Gastrocnemius medialis (tissue), 4 donors: Measurements from ENCODE around the gene TCF4.

Source experiments
- CTCF ChIP-seq, 5 experiments: fragments of 450-650 bp in 3 of 5; fragments of 200-600 bp in 2 of 5; sonication (generic) in 2 of 5; IDR thresholded peaks in 4 of 5; conservative IDR thresholded peaks in 1 of 5; 1 replicate in 4 of 5; 2 replicates in 1 of 5; pipeline ENCODE4 v1.5.1; 2016 to 2019; ENCODE audit warnings: antibody characterized with exemption in 5 of 5, mild to moderate bottlenecking in 3 of 5, moderate library complexity in 3 of 5
- POLR2A ChIP-seq, 2 donors: fragments of 450-650 bp; IDR thresholded peaks; one replicate each; pipeline ENCODE4 v1.6.1; 2017; ENCODE audit warnings: antibody characterized with exemption in 2 of 2, mild to moderate bottlenecking in 2 of 2, moderate library complexity in 2 of 2

DNA sequence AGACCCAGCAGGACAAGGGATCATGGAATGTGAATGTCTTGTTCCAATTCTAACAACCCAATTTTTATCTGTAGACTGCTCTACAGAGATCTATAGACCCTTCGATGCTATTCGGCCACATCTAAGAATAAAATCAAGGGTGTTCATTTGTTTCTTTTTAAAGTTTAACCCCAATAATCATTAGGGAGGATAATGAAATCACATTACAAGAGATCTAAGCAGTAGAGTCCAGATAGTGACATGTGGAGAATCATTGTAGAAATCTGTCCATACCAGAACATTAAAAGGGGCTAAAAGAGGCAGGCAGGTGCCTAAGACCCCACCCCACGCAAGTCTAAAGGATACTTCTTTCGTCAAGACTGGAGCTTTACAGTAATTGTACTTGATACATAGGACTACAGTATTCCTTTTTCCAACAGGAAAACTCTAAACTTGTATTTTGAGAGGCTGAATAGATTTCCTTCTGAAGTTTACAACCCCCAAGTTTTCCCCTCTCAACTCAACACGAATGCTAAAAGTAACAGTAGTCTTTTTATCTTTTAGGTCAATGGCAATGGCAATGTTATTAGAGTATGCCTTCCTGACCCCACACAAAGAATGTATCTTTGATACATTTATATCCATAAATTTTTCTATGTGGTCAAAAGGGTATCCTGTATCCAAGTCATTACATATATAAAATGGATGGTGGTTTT, 183.7 kb downstream of the TCF4 start:
- TF ChIP-seq CTCF (IDR thresholded peaks at IDR 0.05 in 4 of 5, conservative IDR thresholded peaks at IDR 0.05 in 1 of 5), result no peak
- TF ChIP-seq POLR2A (IDR thresholded peaks at IDR 0.05), result no peak
